ENCODE data around the gene PRKCI.

GRCh38 chr3:170256597-170256996, 34.4 kb downstream of the PRKCI start:
- TF ChIP-seq SUZ12 (IDR thresholded peaks at IDR 0.05; ENCODE audit: extremely low read depth, insufficient read depth, insufficient read length) (no peak), YY1 (IDR thresholded peaks at IDR 0.05; ENCODE audit: insufficient read depth, insufficient read length) (no peak), ZNF274 (IDR thresholded peaks at IDR 0.05; ENCODE audit: low read depth, low read length) (no peak)

Measured in NT2/D1 (cell line).